ENCODE results near the gene CYSTM1. TPM values are rescaled to one million over a fixed set of nuclear protein-coding genes. Genes with fewer than 3 reads are reported as not detected.

Gene CYSTM1
- total RNA-seq, 1 donor from 2014 or later: 8.3 TPM

DNA sequence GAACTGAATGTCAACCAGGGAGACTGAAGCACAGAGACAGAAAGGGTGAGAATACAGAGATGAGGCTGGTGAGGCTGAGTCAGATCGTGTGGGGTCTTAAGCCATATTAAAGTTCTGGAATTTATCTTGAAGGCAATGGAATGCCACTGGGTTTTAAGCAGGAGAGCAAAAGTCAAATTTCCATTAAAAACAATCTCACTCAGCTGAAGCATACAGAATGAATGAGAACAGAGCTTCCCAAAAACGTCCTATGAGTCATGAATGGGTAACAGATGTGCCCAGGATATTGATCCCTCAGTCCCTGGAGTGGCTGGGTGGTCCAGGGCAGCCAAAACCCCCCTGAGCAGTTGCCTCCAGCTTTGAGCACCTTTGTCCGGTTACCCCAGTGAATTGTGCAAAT lies 83.0 kb downstream of the CYSTM1 start:
- DNase-seq: no peak

DNA sequence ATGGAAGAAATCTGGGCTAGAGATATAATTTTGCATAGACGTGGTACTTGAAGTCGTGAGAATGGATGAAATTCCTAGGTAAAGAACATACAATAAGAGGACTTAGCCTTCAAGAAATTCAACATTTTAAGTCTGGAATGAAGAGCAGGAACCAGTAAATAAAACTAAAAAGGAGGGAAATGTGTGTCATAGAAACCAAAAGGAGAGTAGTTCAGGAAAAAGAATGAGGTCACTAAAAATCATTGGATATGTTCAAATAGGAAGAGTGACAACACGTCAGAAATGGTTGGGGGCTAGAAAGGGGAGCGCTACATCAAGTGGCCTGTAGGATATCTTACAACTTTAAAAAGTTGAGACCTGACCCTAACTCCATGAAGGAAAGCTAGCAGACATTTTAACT lies 83.9 kb downstream of the CYSTM1 start:
- DNase-seq: no peak

DNA sequence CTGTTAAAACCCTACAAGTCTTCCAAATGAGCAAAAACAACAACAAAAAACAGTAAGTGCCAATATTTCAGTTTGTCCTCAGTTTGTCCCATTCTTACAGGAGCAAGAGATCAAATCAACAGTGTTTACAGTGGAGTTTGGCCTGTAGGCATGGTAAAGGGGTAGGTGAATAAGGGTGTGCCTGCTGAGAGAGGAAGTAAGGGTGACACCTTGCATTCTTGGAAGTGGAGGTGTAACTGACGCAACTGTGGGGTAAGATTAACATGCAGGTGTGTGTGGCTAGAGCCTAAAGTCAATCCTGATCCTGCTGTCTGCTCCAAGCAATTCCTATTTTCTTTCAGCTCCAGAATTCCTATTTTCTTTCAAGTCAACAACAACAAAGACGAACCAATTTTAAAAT lies 84.5 kb downstream of the CYSTM1 start:
- DNase-seq: no peak

- no peak for DNase-seq
Measured at GRCh38 chr5:140260089-140260656, 85.2 kb downstream of the CYSTM1 start.

- DNase-seq: no peak
Measured at GRCh38 chr5:140261403-140262171, 86.6 kb downstream of the CYSTM1 start.

GRCh38 chr5:140262221-140262620 lies 87.2 kb downstream of the CYSTM1 start:
- DNase-seq: no peak

- DNase-seq: no peak
Measured at GRCh38 chr5:140262839-140263238, 87.9 kb downstream of the CYSTM1 start.

DNA sequence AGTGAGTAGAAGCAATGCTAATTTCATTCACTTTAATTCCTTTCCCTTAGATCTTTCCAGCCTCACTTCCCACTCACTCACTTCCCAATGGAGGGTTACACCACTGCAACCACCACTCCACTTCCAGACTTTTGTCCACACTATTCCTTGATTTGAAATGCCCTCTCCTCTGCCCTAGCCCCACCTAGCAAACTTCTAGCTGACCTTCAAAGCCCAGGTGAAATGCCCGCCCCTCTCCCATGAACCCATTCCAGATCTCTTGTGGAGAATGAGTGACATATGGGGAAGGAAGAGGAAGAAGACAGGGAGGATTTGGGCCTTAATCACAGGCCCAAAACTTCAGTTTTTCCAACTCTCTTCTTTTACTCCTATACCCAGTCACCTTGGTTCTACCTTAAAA lies 90.9 kb downstream of the CYSTM1 start:
- no peak for DNase-seq

DNA sequence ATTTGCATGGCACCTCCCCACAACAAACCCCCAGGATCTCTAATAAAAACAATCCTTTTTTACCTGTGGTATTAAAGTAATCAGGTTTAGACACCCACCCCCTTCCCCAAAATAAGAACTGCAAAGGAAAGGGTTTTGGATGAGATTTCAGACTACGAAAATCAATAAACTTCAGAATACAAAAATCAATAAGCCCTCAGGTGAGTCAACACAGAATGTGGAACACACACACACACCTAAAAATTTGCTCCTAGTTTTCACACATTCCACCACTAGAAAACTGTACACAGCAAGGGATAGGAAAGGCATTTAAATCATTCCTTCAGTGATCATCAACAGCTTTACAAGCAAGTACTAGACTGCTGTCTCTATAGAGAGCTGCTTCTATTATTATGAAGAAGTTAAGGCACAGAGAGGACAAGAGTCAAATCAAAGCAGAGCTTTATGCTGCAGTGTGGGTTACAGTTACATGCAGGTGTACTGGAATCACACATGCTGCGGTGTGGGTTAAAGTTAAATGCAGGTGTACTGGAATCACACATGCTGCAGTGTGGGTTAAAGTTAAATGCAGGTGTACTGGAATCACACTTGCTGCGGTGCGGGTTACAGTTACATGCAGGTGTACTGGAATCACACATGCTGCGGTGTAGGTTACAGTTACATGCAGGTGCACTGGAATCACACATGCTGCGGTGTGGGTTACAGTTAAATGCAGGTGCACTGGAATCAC lies 91.6 kb downstream of the CYSTM1 start:
- DNase-seq: no peak

- no peak for DNase-seq
Measured at GRCh38 chr5:140267201-140267540, 92.2 kb downstream of the CYSTM1 start.

DNA sequence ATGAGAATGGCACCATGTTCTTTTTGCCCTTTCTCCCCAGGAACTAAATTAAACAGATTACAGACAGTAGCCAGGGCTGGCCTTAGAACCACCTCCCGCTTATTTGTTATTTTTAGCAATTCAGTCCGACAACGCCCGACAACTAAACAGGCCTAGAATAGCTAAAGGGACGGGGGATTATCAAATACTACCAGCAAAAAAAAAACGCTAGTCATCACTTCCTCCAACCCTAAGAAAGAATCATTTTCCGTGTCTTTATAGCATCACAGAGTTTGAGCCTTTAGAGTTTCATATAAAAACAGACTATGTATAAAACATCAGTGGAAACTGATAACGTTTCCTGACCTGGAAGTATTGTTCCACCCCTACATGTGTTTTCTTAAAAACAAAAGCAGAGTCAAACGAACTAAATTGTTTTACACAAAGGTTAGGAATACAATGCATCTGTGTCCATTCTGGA lies 92.6 kb downstream of the CYSTM1 start:
- no peak for DNase-seq

DNA sequence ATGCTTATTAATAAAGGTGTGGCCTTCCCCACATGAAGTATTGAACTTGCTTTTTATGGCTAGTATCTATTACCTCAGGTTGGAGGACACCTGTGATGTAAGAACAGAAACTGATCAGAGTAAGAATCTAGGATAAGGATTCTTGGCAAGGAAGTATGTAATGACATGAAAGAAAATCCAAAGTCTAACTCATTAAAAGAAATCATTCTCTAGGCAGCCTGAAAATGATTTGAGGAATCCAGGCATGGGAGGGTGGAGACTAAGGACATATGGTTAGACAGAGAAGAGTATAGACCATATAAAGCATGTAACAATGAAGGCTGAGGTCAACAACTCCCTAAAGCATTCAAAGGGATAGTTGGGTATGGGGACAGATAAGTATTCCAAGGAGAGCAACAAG lies 95.0 kb downstream of the CYSTM1 start:
- DNase-seq: no peak

- DNase-seq: no peak
Measured at GRCh38 chr5:140273401-140273877, 98.5 kb downstream of the CYSTM1 start.

DNA sequence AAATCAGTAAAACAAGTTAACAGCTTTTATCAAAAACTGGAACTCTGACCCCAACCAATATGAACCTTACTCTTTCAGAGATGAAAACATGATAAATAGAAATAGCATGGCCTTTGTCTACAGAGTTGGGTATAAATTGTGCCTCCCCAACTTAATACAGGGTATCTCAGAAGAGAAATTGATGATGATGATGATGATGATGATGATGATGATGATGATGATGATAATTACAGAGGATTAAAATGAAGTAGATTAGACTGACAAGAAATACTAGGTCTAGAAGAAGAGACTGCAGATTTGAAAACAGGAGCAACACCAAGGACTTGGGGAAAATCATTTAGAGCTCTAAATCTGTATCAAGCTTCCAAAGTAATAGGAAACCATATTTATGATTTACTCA lies 100.8 kb downstream of the CYSTM1 start:
- DNase-seq: no peak

DNA sequence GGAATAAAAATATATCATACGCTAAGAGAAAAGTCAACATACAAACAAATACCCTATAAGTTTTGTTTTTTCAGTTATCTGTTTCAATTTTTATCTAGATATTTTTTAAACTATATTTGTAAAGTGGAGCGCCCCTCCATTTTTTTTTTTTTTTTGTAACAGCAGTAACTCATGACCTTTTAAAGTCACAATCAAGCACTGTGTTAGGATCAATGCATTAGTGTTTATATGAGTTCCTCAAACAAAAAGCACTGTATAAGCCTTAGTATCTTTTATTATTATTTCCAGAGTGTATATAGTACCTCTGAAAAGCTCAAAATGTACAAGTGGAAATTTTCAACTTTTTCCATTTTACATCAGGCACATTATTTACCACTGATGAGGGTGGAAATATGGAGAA lies 107.3 kb downstream of the CYSTM1 start:
- DNase-seq: no peak

- DNase-seq: no peak
Measured at GRCh38 chr5:140284013-140284412, 109.0 kb downstream of the CYSTM1 start.

- DNase-seq: no peak
Measured at GRCh38 chr5:140286424-140286823, 111.4 kb downstream of the CYSTM1 start.

DNA sequence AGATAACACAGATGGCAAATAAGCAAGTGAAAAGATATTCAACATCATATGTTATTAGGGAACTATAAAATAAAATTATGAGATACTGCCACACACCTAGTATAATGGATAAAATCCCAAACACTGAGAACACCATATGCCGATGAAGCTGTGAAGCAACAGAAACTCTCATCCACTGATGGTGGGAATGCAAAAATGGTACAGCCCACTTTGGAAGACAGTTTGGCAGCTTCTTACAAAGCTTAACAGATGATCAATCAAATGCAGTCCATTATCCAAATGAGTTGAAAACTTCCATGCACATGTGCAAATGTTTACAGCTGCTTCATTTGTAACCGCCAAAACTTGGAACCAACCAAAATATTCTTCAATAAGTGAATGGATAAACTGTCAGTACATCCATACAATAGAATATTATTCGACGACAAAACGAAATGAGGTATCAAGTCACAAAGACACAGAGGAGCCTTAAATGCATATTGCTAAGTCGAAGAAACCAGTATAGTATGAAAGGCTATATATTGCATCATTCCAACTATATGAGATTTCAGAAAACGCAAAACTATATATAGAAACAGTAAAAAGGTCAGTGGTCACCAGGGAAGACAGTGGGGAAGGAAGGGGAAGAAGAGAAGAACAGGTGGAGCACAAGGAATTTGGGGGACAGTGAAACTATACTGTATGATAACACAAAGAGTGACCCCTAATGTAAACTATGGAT lies 113.0 kb downstream of the CYSTM1 start:
- DNase-seq: no peak

DNA sequence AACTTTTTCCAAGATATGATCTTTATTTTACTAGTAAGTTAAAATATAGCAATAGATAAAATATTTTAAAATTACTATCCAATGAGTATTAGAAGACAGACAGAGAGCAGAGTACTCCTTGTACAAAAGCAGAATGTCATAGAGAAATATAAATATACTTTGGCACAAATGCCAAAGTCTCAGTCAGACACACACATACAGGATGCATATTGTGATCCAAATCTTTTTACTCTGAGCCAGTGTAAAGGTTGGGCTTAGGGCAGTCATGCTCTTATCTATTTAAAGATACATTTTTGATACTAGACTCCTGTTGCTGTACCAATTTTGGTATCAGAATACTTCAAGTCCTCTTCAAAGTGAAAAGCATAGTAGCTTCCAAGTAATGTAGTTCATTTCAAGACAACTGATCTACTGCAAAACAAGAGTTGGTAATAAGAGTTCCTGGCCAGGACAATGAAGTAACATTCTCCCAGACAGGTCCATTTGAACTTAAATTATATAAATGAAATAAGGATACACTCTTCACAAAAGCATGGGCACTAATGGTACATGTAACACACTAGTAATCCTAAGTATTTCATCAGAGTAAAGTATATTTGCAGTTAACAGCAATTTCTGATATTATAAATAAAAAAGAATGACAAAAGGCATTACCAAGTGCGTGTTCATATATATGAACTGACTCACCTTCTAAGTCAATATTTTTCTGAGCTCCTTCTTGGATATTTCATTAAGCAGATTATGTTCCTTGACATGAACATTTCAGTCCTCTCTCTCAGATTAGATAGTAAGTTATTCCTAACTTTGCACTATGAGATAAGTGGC lies 117.4 kb downstream of the CYSTM1 start:
- DNase-seq: no peak
